Heart left ventricle (tissue), 16 donors: ENCODE data around the gene CHMP2B. TPM values are rescaled to one million over a fixed set of nuclear protein-coding genes. Genes with fewer than 3 reads are reported as not detected.

ENCODE experiments used
- ATAC-seq, 4 donors: fragments of 200-7000 bp; cut with Tn5 transposase; one replicate each; pipeline ENCODE4 v1.9.1; 2020 to 2022; ENCODE audit warnings: moderate library complexity in 4 of 4, mild to moderate bottlenecking in 3 of 4, moderate number of reproducible peaks in 1 of 4
- DNase-seq, 5 donors: peaks; one replicate each; pipeline ENCODE4 v3.0.0-alpha.2; 2020
- H3K27ac ChIP-seq, 12 donors: fragments of 200-600 bp; sonication (generic) in 4 of 12; one replicate each; pipeline versions ENCODE4 v1.5.0 to v1.8.0; 2016 to 2022; ENCODE audit warnings: mild to moderate bottlenecking in 2 of 12
- H3K27me3 ChIP-seq, 9 donors: fragments of 200-600 bp; sonication (generic) in 2 of 9; one replicate each; pipeline versions ENCODE4 v1.5.1 to v1.8.0; 2016 to 2022; ENCODE audit warnings: mild to moderate bottlenecking in 3 of 9
- H3K36me3 ChIP-seq, 9 donors: fragments of 200-600 bp; sonication (generic) in 2 of 9; one replicate each; pipeline versions ENCODE4 v1.5.0 to v1.8.0; 2018 to 2022; ENCODE audit warnings: mild to moderate bottlenecking in 2 of 9
- H3K4me1 ChIP-seq, 12 donors: fragments of 200-600 bp; sonication (generic) in 4 of 12; one replicate each; pipeline versions ENCODE4 v1.5.0 to v1.8.0; 2016 to 2022; ENCODE audit warnings: mild to moderate bottlenecking in 3 of 12
- H3K4me3 ChIP-seq, 12 donors: fragments of 200-600 bp; sonication (generic) in 4 of 12; one replicate each; pipeline versions ENCODE4 v1.5.0 to v1.8.0; 2017 to 2022; ENCODE audit warnings: mild to moderate bottlenecking in 9 of 12, moderate library complexity in 4 of 12
- H3K9me3 ChIP-seq, 12 donors: fragments of 200-600 bp; sonication (generic) in 4 of 12; one replicate each; pipeline versions ENCODE4 v1.5.0 to v1.8.0; 2016 to 2022; ENCODE audit warnings: mild to moderate bottlenecking in 1 of 12
- POLR2A ChIP-seq, 2 donors: fragments of 450-650 bp; IDR thresholded peaks; one replicate each; pipeline ENCODE4 v1.6.1; 2017; ENCODE audit warnings: antibody characterized with exemption in 2 of 2, mild to moderate bottlenecking in 2 of 2, moderate library complexity in 2 of 2
- WGBS, 4 donors: extraction: QIAGEN DNeasy Blood & Tissue Kit in 2 of 4; methylation state at CpG; one replicate each; pipeline versions ENCODE4 v1.1.5 to v1.1.7; 2013 to 2018; 5-methylcytosine and 5-hydroxymethylcytosine counted together
- intact Hi-C, 10 donors: fragments of 100-400 bp; cut with DNase I; formaldehyde crosslinking; loops; one replicate each; pipeline versions ENCODE4 v1.11.1 to v1.14.2; 2022
- polyA plus RNA-seq, 2 donors: library from polyadenylated mRNA; stranded (reverse); fragments of 200-250 nt; gene quantifications; one replicate each; pipeline ENCODE4 v1.2.3, GENCODE V29; 2013
- total RNA-seq, 9 donors: library from RNA; depleted of rRNA in 2 of 9; stranded (reverse); fragments of >200 nt in 2 of 9; fragmentation: NEBNext Ultra II Directional in 3 of 9; extraction: Animal tissue kit (Norgen Biotek cat#: 25700) in 3 of 9; gene quantifications; one replicate each; pipeline versions ENCODE4 v1.1.0 to v1.2.4, GENCODE V29; 2016 to 2023
- TF ChIP-seq, protein P1 (sequence below), 12 donors: fragments of 200-600 bp; sonication (generic) in 4 of 12; IDR thresholded peaks; one replicate each; pipeline versions ENCODE4 v1.5.0 to v1.8.0; 2018 to 2022; ENCODE audit warnings: antibody characterized with exemption in 12 of 12, mild to moderate bottlenecking in 5 of 12
- donor health status: ischemic (EF 13 %, LVEDD 7.1; RV severe dilation, severe dysfunction).
- donor health status: healthy with polysubstance abuse.
- donor health status: DM: no; HTN: yes; CAD: no.
- donor health status: DM: no; HTN: no; CAD: no.
- donor health status: ischemic (EF 25% LVEDD 6.9; RV normal size, moderate dysfunction).
- donor health status: ischemic (EF 25% LVEDD 5.7; RV mildly dilated, moderate dysfunction).
- donor health status: healthy.
- donor health status: DM: yes; HTN: yes; CAD: no.
- donor health status: ischemic (EF 35%, LVEDD 5.7; RV mildly dilated, moderate dysfunction).
- donor health status: nonischemic (EF 11% LVEDD 7.7; RV severe dilation, severe dysfunction).
- donor health status: DM: yes; HTN: yes; CAD: no.
- donor health status: PGD.
- donor health status: ischemic (EF 29% LVEDD 5.4; RV normal size, mild dysfunction).
- donor health status: nonischemic (EF 23%, LVEDD 6.1; RV moderate dilation, normal function).

CHMP2B gene
- total and polyA plus RNA-seq, 11 donors: 13.6 to 42.3 (median 30.8) TPM

DNA sequence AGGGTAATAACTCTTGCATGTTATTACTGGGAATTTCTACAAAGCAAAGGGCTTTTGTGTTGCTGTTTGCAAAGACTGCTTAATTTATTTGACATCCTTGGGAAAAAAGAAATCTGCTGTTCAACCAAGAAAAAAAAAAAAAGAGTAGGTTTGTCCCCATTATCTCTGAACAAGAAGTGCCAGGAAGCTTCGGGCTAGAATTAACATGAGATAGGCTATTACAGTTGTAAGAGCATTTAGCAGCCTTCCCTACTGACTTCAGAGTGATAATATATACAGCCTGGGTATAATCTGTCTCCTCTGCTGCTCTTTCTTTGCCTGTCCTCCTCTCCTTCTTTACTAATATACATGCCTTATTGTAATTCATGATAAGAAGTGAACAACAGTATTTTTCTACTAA lies 23.3 kb upstream of the CHMP2B start:
- 6 to 13% (median 9%) methylated on average over 1 of the region's 1 CpG for WGBS, 4 donors
- intact Hi-C loops: no loop called here
- Histone ChIP-seq H3K27me3 (peaks cover 0 to 18% (median 0%) of the 10 kb centered on the region in 9 donors), H3K4me3 (no peak overlapping the region), H3K9me3 (no peaks in the 10 kb centered on the region), H3K36me3 (no peaks in the 10 kb centered on the region), H3K27ac (no peak overlapping the region), H3K4me1 (no peaks in the 10 kb centered on the region)
- ATAC-seq: no peak
- no peak for DNase-seq
- TF ChIP-seq, protein P1, sequence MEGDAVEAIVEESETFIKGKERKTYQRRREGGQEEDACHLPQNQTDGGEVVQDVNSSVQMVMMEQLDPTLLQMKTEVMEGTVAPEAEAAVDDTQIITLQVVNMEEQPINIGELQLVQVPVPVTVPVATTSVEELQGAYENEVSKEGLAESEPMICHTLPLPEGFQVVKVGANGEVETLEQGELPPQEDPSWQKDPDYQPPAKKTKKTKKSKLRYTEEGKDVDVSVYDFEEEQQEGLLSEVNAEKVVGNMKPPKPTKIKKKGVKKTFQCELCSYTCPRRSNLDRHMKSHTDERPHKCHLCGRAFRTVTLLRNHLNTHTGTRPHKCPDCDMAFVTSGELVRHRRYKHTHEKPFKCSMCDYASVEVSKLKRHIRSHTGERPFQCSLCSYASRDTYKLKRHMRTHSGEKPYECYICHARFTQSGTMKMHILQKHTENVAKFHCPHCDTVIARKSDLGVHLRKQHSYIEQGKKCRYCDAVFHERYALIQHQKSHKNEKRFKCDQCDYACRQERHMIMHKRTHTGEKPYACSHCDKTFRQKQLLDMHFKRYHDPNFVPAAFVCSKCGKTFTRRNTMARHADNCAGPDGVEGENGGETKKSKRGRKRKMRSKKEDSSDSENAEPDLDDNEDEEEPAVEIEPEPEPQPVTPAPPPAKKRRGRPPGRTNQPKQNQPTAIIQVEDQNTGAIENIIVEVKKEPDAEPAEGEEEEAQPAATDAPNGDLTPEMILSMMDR (IDR thresholded peaks at IDR 0.05): no peak
- TF ChIP-seq POLR2A (IDR thresholded peaks at IDR 0.05): no peak

DNA sequence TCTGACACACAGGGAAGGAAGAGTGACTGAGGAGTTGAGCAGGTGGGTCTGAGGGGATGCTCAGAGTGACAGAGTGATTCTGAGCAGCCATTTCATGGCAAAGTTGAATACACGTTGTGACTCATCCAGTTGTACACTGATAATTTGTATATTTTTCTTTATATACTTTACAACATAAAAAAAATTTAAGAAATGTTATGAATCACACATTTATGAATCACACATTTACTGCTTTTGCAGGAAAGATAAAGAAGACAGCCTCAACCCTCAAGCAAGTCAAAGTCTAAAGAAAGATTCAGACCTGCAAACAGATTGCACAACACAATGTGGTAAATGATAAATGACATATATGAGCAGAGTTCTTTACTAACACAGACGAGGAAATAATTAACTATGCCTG lies 21.0 kb upstream of the CHMP2B start:
- Histone ChIP-seq H3K9me3 (no peaks in the 10 kb centered on the region), H3K4me3 (no peak overlapping the region), H3K27ac (no peak overlapping the region), H3K4me1 (no peaks in the 10 kb centered on the region), H3K36me3 (no peaks in the 10 kb centered on the region), H3K27me3 (peaks cover 0 to 25% (median 0%) of the 10 kb centered on the region in 9 donors)
- TF ChIP-seq POLR2A (IDR thresholded peaks at IDR 0.05): no peak
- TF ChIP-seq, protein P1 (IDR thresholded peaks at IDR 0.05): no peak
- intact Hi-C loops: no loop called here
- ATAC-seq (no peak), DNase-seq (no peak)
- WGBS, 4 donors: 49 to 58% (median 57%) methylated on average over 2 of the region's 2 CpGs

DNA sequence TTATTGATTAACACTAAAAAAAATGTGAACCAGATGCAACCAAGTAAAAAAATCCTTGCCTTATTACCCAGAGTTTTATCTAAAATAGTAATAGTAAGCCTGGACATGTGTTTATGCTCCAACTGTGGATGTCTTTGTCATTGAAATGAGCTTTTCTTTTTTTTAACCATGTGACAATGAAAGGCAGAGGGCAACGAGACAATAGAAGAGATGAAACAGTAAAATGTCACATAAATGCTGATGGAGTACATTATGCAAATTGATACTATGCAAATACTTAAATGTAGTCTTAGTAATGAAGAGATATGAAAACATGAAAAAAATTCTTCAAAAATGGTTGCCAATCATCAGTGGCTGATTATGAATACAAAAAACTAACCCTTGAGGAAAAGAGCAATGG lies 20.5 kb upstream of the CHMP2B start:
- H3K36me3 ChIP-seq: no peaks in the 10 kb centered on the region
- H3K4me3 ChIP-seq: no peak overlapping the region
- H3K27me3 ChIP-seq: peaks cover 0 to 25% (median 0%) of the 10 kb centered on the region in 9 donors
- no peaks in the 10 kb centered on the region for H3K9me3 ChIP-seq
- DNase-seq (no peak), ATAC-seq (no peak)
- TF ChIP-seq, protein P1 (IDR thresholded peaks at IDR 0.05): no peak
- no peak for TF ChIP-seq POLR2A (IDR thresholded peaks at IDR 0.05)
- H3K4me1 ChIP-seq: no peaks in the 10 kb centered on the region
- WGBS, 4 donors: 55 to 63% (median 56%) methylated on average over 1 of the region's 1 CpG
- no peak overlapping the region for H3K27ac ChIP-seq
- intact Hi-C loops: no loop called here

DNA sequence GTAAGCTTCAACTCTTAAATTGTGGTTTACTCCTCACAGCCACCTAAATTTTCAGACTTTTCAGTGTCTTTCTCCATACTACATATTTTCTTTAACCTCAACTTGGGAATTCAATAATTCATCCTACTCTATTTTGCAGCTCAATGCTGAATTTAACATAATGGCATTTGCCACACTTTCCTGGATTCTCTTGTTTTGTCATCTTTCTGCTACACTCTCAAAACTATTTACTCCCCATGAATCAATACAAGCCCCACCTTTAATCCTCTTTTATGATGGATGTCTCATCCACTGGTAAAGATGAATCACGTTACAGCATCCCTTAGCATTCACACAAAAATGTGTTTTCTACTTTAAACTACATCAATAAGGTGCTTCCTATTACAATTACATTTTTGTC lies 19.6 kb upstream of the CHMP2B start:
- DNase-seq (no peak), ATAC-seq (no peak)
- Histone ChIP-seq H3K27me3 (peaks cover 0 to 25% (median 0%) of the 10 kb centered on the region in 9 donors), H3K36me3 (no peaks in the 10 kb centered on the region), H3K9me3 (no peaks in the 10 kb centered on the region), H3K4me1 (no peaks in the 10 kb centered on the region), H3K4me3 (no peak overlapping the region), H3K27ac (no peak overlapping the region)
- TF ChIP-seq, protein P1 (IDR thresholded peaks at IDR 0.05): no peak
- TF ChIP-seq POLR2A (IDR thresholded peaks at IDR 0.05): no peak
- 61 to 70% (median 68%) methylated on average over 1 of the region's 1 CpG for WGBS, 4 donors
- intact Hi-C loops: no loop called here
